ENCODE results near the gene CLCF1.
A peak's percentile ranks its signal among the peaks of the same experiment; 100 is the strongest.

Gene CLCF1

GRCh38 chr11:67356387-67356863, 17.0 kb downstream of the CLCF1 start:
- no peak for DNase-seq (ENCODE audit: low spot score)

- no peak for DNase-seq (ENCODE audit: low spot score)
These were observed 17.5 kb downstream of the CLCF1 start for GRCh38 chr11:67355794-67356386.

GRCh38 chr11:67355023-67355793, 18.2 kb downstream of the CLCF1 start:
- DNase-seq (ENCODE audit: low spot score) = peak; percentile 7

GRCh38 chr11:67354075-67355022, 19.0 kb downstream of the CLCF1 start:
- peak; percentile 90 for DNase-seq (ENCODE audit: low spot score)

GRCh38 chr11:67353317-67354074, 19.9 kb downstream of the CLCF1 start, which contains the start of gene POLD4:
Gene POLD4 (minus strand): TSS chr11:67353546. CDS start chr11:67353399, 147 bp downstream.
- DNase-seq (ENCODE audit: low spot score) = peak; percentile 95

GRCh38 chr11:67352546-67353316, 20.7 kb downstream of the CLCF1 start:
- DNase-seq (ENCODE audit: low spot score) = peak; percentile 33

GRCh38 chr11:67351275-67352005, 22.0 kb downstream of the CLCF1 start:
- DNase-seq (ENCODE audit: low spot score) = peak; percentile 83

GRCh38 chr11:67349928-67350465, 23.4 kb downstream of the CLCF1 start:
- no peak for DNase-seq (ENCODE audit: low spot score)

- no peak for DNase-seq (ENCODE audit: low spot score)
These were observed 23.9 kb downstream of the CLCF1 start for GRCh38 chr11:67349457-67349856.

GRCh38 chr11:67349036-67349435, 24.4 kb downstream of the CLCF1 start:
- no peak for DNase-seq (ENCODE audit: low spot score)

- no peak for DNase-seq (ENCODE audit: low spot score)
These were observed 25.2 kb downstream of the CLCF1 start for GRCh38 chr11:67347964-67348749.

- DNase-seq (ENCODE audit: low spot score) = no peak
These were observed 27.2 kb downstream of the CLCF1 start for GRCh38 chr11:67345920-67346819.

- DNase-seq (ENCODE audit: low spot score) = no peak
These were observed 28.0 kb downstream of the CLCF1 start for GRCh38 chr11:67345247-67345919.

GRCh38 chr11:67344264-67344663, 29.1 kb downstream of the CLCF1 start:
- no peak for DNase-seq (ENCODE audit: low spot score)

- no peak for DNase-seq (ENCODE audit: low spot score)
These were observed 36.1 kb downstream of the CLCF1 start for GRCh38 chr11:67337257-67337656.

GRCh38 chr11:67332081-67332691, 41.2 kb downstream of the CLCF1 start:
- DNase-seq (ENCODE audit: low spot score) = no peak

GRCh38 chr11:67323526-67323925, 49.9 kb downstream of the CLCF1 start:
- no peak for DNase-seq (ENCODE audit: low spot score)
